Kidney capillary endothelial cell (primary cell): ENCODE measurements around the gene ZNF343.
"Not testable (repeated sequence)": the region's sequence is repeated elsewhere in the genome, so short reads cannot be mapped to it uniquely, and the experiment has no call there.

Experiments
- DNase-seq: peaks from one replicate; pipeline ENCODE4 v3.0.0-alpha.2; 2018; ENCODE audit warnings: low spot score

ZNF343 gene

GRCh38 chr20:2521369-2522305, 12.9 kb upstream of the ZNF343 start:
- peak; percentile 50 for DNase-seq

- DNase-seq: no peak
These were observed 11.9 kb upstream of the ZNF343 start for GRCh38 chr20:2520617-2521016.

- no peak for DNase-seq
These were observed 10.5 kb upstream of the ZNF343 start for GRCh38 chr20:2519115-2519809.

GRCh38 chr20:2518558-2518957, 9.8 kb upstream of the ZNF343 start:
- no peak for DNase-seq

GRCh38 chr20:2518096-2518495, 9.4 kb upstream of the ZNF343 start:
- no peak for DNase-seq

- DNase-seq: no peak
These were observed 7.7 kb upstream of the ZNF343 start for GRCh38 chr20:2516399-2516798.

GRCh38 chr20:2515203-2515602, 6.5 kb upstream of the ZNF343 start:
- no peak for DNase-seq

GRCh38 chr20:2509794-2510193, 1.1 kb upstream of the ZNF343 start:
- no peak for DNase-seq

- DNase-seq: no peak
These were observed 710 bp upstream of the ZNF343 start for GRCh38 chr20:2509468-2509781.

- DNase-seq: no peak
These were observed 662 bp downstream of the ZNF343 start for GRCh38 chr20:2507875-2508630.

GRCh38 chr20:2507464-2507863, 1.3 kb downstream of the ZNF343 start:
- no peak for DNase-seq

GRCh38 chr20:2506426-2506825, 2.3 kb downstream of the ZNF343 start:
- not testable (repeated sequence) for DNase-seq

GRCh38 chr20:2504803-2505202, 3.9 kb downstream of the ZNF343 start:
- DNase-seq: not testable (repeated sequence)

GRCh38 chr20:2502808-2503384, 5.8 kb downstream of the ZNF343 start:
- DNase-seq: not testable (repeated sequence)

GRCh38 chr20:2485661-2486060, 23.1 kb downstream of the ZNF343 start:
- no peak for DNase-seq

- no peak for DNase-seq
These were observed 23.6 kb downstream of the ZNF343 start for GRCh38 chr20:2485080-2485479.

GRCh38 chr20:2483504-2483903, 25.2 kb downstream of the ZNF343 start:
- no peak for DNase-seq

- DNase-seq: no peak
These were observed 28.3 kb downstream of the ZNF343 start for GRCh38 chr20:2480381-2480780.

GRCh38 chr20:2476742-2477615, 31.7 kb downstream of the ZNF343 start:
- DNase-seq: no peak

- no peak for DNase-seq
These were observed 32.6 kb downstream of the ZNF343 start for GRCh38 chr20:2475850-2476741.
